NOMO-1 treated with DMSO at 0.1 percent for 48 hours (cell line): ENCODE data around the gene ANKRD33B.

ENCODE experiments used
- DNase-seq: peaks from one replicate; lab custom pipeline; 2025; ENCODE audit not compliant: unreplicated experiment; lab: John Stamatoyannopoulos, UW

ANKRD33B gene

DNA sequence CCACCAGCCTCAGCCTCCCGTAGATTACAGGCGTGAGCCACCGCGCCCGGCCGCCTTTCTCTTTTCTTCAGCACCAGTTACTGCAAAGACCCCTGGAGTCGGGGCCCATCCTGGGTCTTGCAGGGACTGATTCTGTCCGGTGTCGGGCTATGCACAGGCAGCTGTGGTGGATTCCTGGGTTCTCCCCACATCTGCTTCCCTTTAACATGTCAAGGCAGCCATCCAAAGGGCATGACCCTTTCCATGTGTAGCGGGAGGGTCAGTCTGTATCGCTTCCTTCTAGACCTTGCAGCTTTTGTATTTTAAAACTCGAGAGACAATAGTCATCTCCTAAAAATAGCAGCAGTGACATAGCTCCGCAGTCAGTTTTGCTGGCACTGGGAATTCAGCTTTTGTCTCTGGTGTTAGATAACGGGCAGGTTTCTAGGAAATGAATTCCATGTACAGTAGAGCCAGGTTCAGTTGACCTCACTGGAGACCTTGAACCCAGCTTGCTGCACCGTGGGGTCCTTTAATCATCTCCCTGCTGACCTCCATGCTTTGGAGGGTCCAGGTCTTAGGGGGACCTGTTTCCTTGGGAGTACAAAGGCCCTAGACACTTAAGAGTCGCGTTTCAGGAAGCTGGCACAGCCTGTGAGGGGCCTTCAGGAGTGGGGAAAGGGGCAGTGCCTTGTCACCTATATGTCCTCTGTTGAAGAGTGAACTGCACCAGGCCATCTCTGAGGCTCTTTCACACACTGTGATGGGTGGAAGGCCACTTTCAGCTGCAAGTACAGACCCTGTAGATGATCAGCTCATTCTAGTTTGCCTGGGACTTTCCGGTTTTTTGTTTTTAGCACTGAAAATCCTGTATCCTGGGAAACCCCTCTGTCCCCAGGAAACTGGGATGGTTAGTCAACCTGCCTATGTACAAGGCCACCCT, 13.8 kb downstream of the ANKRD33B start:
- peak; percentile 70 for DNase-seq

- no peak for DNase-seq
Observed at GRCh38 chr5:10578293-10578665, 14.4 kb downstream of the ANKRD33B start.

- peak; percentile 61 for DNase-seq
Observed at GRCh38 chr5:10578869-10579268, 15.0 kb downstream of the ANKRD33B start.

DNA sequence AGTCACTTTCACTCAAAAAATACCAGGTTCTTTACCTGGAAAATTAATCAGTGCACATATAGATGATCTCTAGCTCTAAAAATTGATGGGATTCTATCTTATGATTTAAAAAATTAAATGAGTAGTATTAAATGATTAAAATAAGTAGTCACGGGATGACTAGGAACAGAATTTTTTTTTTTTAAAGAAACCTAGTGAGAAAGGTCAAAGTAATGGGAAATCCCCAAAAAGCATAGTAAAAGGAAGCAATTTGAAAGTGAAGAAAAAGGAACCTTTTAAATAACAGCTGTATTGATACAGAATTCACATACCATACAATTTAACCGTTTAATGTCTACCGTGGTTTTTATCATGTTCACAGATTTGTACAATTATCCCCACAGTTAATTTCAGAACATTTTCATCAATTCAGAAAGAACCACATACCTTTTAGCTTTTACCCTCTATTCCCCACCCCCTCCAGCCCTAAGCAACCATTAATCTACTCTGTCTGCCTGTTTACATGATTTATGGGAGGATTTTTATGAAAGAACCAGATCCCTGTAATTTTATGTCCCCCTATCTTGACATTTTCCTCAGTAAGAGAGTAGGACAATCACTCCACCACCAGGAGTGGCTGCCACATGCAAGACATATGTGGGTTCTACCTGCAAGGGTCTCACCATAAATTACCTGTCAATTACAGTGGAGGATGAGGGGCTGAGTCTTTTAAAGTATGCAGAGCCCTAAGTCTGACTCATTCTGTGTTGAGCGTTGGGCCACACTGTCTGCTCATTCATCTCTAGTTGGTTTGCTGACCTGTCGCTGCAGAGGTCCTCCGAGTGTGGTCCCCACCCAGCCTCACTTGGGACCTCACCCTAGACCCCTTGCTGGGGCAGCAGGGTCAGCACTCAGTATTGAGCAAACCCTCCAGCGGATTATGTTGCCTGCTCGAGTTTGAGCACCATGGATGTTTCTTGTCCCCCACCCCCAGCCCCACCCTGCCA, 16.0 kb downstream of the ANKRD33B start:
- peak; percentile 47 for DNase-seq

GRCh38 chr5:10580531-10581423, 16.9 kb downstream of the ANKRD33B start:
- no peak for DNase-seq

DNA sequence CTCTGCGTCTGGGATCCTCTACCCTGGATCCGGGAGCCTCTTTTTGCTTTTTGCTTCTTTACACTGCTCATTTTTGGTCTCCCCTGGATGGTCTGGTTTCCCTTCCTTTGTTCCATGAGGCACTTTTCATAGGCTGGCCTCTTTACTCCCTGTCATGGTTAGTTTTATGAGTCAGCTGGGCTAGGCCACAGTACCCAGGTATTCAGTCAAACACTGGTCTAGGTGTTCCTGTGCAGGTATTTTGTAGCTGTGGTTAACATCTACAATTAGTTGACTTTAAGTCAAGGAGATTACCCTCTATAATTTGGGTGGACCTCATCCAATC, 17.5 kb downstream of the ANKRD33B start:
- DNase-seq: no peak

- DNase-seq: peak; percentile 37
Observed at GRCh38 chr5:10581867-10582511, 18.1 kb downstream of the ANKRD33B start.

DNA sequence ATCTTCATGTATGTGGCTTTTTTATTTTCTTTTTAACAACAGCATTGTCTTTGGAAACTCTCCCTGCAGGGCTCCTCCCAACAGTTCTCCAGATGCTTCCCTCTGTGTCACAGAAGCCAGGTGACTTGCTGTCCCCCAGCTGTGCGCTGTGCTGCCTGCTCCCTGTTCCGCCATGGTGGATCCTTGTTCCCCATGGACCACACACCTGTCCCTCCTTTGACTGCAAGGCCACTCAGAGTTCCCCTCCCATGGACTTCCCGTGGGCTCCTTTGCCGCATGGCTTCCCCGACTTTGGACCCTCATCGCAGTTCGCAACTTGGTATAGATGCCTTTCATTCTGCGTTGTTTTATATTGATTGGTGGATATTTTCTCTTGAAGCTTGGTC, 18.6 kb downstream of the ANKRD33B start:
- DNase-seq: no peak

DNA sequence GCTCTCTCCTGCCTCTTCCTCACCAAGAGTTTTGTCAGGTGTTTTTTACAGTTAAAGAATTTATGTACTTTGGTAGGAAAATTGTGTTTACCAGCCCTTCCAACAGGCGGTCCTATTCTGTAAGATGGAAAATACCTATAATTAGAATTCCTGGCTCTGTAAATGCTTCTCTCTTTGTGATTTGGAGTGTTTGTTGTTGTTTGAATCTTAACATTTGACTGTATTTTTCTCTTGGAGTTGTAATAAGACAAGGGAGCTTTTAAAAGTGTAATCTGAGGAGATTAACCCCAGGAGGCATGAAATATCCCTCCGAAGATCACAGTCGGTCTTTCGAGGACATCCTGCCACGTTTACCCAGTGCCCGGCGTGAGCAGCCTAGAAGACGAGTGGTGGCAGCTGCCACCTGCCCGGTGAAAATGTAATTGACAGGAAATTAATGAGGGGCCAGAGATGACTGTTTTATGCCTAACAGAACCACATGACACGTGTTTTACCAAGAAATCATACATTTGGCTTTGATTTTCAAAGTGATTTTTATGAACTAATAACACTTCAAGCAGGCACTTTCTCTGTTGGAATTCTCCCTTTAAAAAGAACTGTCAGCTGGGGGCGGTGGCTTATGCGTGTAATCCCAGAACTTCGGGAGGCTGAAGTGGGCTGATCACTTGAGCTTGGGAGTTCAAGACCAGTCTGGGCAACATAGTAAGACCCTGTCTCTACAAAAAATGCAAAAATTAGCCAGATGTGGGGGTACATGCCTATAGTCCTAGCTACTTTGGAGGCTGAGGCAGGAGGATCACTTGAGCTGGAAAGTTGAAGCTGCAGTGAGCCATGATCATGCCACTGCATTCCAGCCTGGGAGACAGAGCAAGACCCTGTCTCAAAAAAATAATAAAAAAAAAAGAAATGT, 20.0 kb downstream of the ANKRD33B start:
- DNase-seq: no peak

DNA sequence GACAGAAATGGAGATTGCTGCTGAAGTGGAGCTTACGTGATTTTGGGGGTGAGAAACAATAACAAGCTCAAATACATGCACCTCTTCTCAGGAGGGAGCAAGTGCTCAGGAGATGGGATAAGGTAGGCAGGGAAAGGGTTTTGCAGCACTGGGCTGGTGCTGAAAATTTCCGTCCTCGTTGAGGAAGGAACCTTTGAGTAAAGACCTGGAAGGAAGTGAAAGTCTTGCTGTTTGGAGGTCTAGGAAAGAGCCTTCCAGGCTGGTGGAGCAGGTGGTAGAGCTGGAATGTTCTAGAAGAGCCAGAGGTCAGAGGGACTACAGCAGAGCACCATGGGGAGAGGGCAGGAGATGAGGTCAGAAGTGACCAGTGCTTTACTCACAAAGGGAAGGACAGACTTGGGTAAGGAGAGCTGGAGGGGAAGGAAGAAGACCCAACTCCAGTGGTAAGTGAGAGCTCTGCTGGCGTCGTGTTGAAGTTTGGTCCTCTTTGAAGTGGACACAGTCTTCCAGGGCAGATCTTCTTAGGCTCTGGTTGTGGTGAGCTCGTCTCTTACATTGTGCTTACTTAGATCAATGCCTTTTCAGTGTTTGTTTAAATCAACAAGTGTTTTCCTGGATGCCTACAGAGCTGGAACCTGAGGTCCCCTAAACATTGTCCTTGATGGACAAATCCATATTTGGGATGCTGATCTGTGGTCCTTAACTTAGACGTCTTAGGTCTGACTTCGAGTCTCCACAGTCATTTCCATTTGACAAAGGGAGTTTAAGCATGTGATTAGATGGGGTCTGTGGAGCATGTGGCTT, 21.0 kb downstream of the ANKRD33B start:
- peak; percentile 40 for DNase-seq

- no peak for DNase-seq
Observed at GRCh38 chr5:10585518-10585915, 21.6 kb downstream of the ANKRD33B start.

- no peak for DNase-seq
Observed at GRCh38 chr5:10586008-10586407, 22.1 kb downstream of the ANKRD33B start.

DNA sequence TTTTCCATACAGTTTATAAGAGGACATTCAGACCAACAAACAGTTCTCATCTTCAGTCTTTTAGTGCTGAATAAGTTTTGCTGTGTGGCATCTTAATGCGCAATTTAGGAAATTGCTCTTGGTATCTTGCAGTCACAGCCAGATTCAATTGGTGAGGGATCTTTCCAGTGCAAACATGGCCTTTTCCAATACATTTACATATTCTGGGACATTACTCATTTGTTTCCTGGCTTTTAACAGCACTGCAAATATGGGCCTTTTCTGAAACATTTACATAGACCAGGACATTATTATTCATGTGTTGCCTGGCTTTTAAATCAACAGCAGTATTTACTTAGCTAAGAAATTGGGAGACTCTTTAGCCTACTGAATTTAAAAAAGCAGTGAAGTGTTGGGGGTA, 22.7 kb downstream of the ANKRD33B start:
- DNase-seq: no peak

GRCh38 chr5:10588109-10588775, 24.4 kb downstream of the ANKRD33B start:
- no peak for DNase-seq

DNA sequence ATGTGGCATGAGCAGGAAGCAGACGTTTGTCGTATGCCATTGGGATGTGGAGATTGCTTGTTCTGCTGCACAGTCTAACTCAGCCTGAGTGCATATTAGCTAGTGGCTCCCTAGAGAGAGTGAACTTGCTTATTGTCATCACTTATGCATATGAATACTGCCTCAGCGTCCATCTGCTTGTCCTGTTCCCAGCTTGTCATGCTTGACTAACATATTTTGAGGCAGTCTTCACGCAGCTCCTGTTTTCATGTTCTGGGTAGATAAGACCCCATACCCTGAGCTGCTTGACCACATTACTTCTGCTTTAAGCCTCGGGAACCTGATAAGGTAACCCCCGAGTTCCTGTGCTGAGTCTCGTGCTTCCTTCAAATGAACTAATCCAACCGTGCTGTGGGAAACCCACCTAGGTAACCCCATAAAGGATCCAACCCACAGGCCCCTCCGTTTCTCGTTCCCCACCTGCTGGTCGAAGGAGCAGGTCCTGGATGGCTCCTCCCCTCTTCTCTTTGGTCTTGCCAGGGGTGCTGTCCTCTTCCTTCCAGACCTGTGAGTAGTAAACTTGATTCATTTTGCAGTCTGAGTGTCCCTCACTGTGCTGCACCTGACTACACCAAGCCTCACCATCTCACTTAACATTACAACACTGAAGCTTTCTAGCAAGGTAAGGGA, 25.0 kb downstream of the ANKRD33B start:
- DNase-seq: no peak

DNA sequence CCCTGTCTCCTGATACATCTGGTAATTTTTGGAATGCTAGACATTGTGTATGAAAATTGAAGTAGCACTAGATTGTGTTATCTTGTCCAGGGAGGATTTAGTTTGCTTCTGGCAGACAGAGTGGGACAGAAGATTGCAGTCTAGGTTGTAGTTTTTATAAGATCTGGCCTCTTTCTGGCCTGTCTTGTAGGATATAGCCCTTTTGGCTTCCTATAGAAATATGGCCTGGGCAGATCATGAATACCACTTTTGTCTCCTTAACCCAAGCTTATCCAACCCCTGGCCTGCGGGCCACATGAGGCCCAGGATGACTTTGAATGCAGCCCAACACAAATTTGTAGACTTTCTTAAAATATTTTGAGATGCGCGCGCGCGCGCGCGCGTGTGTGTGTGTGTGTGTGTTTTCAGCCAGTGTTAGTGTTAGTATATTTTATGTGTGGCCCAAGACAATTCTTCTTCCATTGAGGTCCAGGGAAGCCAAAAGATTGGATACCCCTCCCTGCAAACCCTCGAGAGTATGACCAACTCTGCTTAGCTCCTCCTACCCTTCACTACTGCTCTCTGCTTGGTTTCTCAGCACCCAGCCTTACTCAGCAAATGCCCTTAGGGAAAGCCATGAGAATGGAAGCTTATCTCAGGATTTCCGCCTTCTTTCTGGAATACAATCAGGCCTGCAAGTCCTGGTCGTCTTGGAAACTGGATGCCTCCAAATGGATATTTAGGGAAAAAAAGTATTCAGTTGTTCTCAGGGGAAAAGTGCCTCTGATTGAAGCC, 26.5 kb downstream of the ANKRD33B start:
- DNase-seq: no peak

GRCh38 chr5:10591159-10591558, 27.3 kb downstream of the ANKRD33B start:
- no peak for DNase-seq
